Osteoblast (primary cell): ENCODE results near the gene CXCL10. TPM values are rescaled to one million over a fixed set of nuclear protein-coding genes. Genes with fewer than 3 reads are reported as not detected.

Source experiments
- DNase-seq: peaks from one replicate; pipeline ENCODE4 v3.0.0; 2011; ENCODE audit warnings: low spot score, mixed read lengths; ENCODE audit not compliant: insufficient read length; ENCODE audit errors: missing footprints
- H2AFZ ChIP-seq: 2 replicates; pipeline ENCODE4 v1.6.0; 2011; ENCODE audit warnings: mild to moderate bottlenecking, low read length
- H3K27ac ChIP-seq: 2 replicates; pipeline ENCODE4 v1.5.1; 2011; ENCODE audit warnings: mild to moderate bottlenecking, low read depth, low read length, moderate library complexity
- H3K27me3 ChIP-seq: 2 replicates; pipeline ENCODE4 v1.6.0; 2012; ENCODE audit warnings: mild to moderate bottlenecking, control low read depth, inconsistent platforms, low read length, moderate library complexity; ENCODE audit not compliant: insufficient read depth
- H3K36me3 ChIP-seq: 2 replicates; pipeline ENCODE4 v1.5.1; 2011; ENCODE audit warnings: mild to moderate bottlenecking, low read length, control low read depth, moderate library complexity; ENCODE audit not compliant: insufficient read depth
- H3K4me1 ChIP-seq: 2 replicates; pipeline ENCODE4 v1.5.1; 2011; ENCODE audit warnings: mild to moderate bottlenecking, low read length, control low read depth, moderate library complexity; ENCODE audit not compliant: insufficient read depth
- H3K4me2 ChIP-seq: 2 replicates; pipeline ENCODE4 v1.6.0; 2011; ENCODE audit warnings: mild to moderate bottlenecking, low read length; ENCODE audit not compliant: insufficient read depth
- H3K4me3 ChIP-seq: fragments of 200-600 bp; sonication (generic); 3 replicates; pipeline ENCODE4 v1.5.1; 2012; ENCODE audit warnings: mild to moderate bottlenecking, low read length, inconsistent platforms; ENCODE audit not compliant: insufficient read depth
- H3K79me2 ChIP-seq: 2 replicates; pipeline ENCODE4 v1.6.0; 2012; ENCODE audit warnings: mild to moderate bottlenecking, low read length, control low read depth, inconsistent platforms; ENCODE audit not compliant: insufficient read depth
- H3K9me3 ChIP-seq: 2 replicates; pipeline ENCODE4 v1.5.1; 2011; ENCODE audit warnings: low read depth, low read length, control low read depth
- H4K20me1 ChIP-seq: 2 replicates; pipeline ENCODE4 v1.6.0; 2012; ENCODE audit warnings: mild to moderate bottlenecking, low read length, control low read depth; ENCODE audit not compliant: insufficient read depth
- total RNA-seq: library from RNA; depleted of rRNA; stranded (reverse); fragments of >200 nt; gene quantifications from 2 replicates; pipeline ENCODE4 v1.2.3, GENCODE V29; 2012
- TF ChIP-seq, protein P1 (sequence below): IDR thresholded peaks from 2 replicates; pipeline ENCODE4 v1.5.1; 2011; ENCODE audit warnings: mild to moderate bottlenecking, low read depth, low read length, moderate library complexity; ENCODE audit errors: extremely low read depth

The CXCL10 gene
- total RNA-seq = not detected in 2 replicates

DNA sequence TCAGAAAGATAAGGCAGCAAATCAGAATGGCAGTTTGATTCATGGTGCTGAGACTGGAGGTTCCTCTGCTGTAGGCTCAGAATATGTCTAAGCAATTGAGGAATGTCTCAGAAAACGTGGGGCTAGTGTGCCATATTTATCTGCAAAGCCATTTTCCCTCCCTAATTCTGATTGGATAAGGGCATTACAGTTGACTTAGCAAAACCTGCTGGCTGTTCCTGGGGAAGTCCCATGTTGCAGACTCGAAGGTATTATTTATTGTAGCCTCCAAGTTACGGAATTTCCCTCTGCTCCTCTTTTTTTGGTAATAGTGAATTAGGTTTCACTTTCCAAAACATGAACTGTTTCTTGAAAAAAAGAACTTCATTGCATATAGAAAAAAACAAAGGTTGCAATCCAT, at the start of gene CXCL10:
Gene CXCL10, minus strand, starts transcription at position 109 of the 400 bp plus-strand sequence. Its CDS starts 66 bp downstream, at position 43.
- no peak within 1 kb of the TSS for H3K27ac ChIP-seq
- no peak for DNase-seq
- peaks cover 24% of the 10 kb centered on the region for H3K27me3 ChIP-seq
- H3K4me1 ChIP-seq = no peaks in the 10 kb centered on the region
- H2AFZ ChIP-seq = no peak within 1 kb of the TSS
- no peaks in the 10 kb centered on the region for H4K20me1 ChIP-seq
- H3K9me3 ChIP-seq = no peaks in the 10 kb centered on the region
- no peak within 1 kb of the TSS for H3K4me2 ChIP-seq
- no peak within 1 kb of the TSS for H3K4me3 ChIP-seq
- H3K79me2 ChIP-seq = no peaks in the 10 kb centered on the region
- H3K36me3 ChIP-seq = no peaks in the 10 kb centered on the region
- TF ChIP-seq, protein P1, sequence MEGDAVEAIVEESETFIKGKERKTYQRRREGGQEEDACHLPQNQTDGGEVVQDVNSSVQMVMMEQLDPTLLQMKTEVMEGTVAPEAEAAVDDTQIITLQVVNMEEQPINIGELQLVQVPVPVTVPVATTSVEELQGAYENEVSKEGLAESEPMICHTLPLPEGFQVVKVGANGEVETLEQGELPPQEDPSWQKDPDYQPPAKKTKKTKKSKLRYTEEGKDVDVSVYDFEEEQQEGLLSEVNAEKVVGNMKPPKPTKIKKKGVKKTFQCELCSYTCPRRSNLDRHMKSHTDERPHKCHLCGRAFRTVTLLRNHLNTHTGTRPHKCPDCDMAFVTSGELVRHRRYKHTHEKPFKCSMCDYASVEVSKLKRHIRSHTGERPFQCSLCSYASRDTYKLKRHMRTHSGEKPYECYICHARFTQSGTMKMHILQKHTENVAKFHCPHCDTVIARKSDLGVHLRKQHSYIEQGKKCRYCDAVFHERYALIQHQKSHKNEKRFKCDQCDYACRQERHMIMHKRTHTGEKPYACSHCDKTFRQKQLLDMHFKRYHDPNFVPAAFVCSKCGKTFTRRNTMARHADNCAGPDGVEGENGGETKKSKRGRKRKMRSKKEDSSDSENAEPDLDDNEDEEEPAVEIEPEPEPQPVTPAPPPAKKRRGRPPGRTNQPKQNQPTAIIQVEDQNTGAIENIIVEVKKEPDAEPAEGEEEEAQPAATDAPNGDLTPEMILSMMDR = no peak

DNA sequence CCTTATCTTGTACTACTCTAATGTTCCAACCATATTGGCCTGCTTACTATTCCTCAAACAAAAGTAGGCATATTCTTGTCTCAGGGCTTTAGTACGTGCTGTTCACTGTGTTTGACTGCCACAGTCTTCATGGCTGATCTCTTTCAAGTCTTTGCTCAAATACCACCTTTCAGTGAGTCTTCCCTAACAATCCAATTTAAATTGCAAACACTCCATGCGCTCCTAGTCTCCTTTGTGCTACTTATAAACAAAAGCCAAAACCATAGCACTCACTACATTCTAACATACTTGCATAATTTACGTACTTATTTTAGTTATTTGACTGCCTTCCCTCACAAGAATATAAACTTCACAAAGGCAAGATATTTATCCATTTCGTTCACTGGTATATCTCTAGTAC, 49.5 kb upstream of the CXCL10 start:
- H2AFZ ChIP-seq = no peak overlapping the region
- no peak for DNase-seq
- H3K4me1 ChIP-seq = no peaks in the 10 kb centered on the region
- H3K27me3 ChIP-seq = no peaks in the 10 kb centered on the region
- H4K20me1 ChIP-seq = no peaks in the 10 kb centered on the region
- no peaks in the 10 kb centered on the region for H3K79me2 ChIP-seq
- TF ChIP-seq, protein P1 = no peak
- no peak overlapping the region for H3K27ac ChIP-seq
- no peak overlapping the region for H3K4me2 ChIP-seq
- H3K4me3 ChIP-seq = no peak overlapping the region
- H3K9me3 ChIP-seq = no peaks in the 10 kb centered on the region
- no peaks in the 10 kb centered on the region for H3K36me3 ChIP-seq

DNA sequence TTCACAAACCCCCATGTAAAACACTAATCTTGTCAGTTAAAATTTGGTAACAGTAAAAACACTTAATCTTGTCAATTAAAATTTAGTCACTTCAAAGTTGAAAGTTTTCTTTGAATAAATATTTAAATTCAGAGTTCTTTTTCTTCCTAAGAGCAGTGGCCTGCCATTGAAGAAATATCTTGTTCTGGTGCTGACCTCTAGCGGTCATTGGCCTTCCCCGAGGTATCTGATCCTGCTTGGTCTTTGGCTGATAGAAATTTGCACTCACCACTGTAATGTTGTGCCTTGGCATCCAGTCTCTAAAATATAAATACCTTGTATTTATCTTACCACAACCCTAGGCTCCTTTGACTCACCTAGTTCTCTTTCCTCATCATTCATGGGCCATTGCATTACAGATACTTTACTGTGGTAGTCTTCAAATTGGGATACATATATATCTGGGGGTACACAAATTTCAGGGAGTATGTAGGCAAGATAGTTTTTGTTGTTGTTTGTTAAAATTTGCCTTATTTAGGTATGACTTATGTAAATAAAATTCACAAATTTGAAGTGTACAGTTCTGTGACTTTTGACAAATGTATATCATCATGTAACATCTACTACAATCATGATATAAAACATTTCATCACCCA, 44.5 kb upstream of the CXCL10 start:
- Histone ChIP-seq H3K27me3 (no peaks in the 10 kb centered on the region), H3K79me2 (no peaks in the 10 kb centered on the region), H3K4me1 (no peaks in the 10 kb centered on the region), H3K4me3 (no peak overlapping the region), H4K20me1 (no peaks in the 10 kb centered on the region), H2AFZ (no peak overlapping the region), H3K27ac (no peak overlapping the region), H3K36me3 (no peaks in the 10 kb centered on the region), H3K4me2 (no peak overlapping the region), H3K9me3 (no peaks in the 10 kb centered on the region)
- TF ChIP-seq, protein P1 = peak; percentile 92
- peak; percentile 63 for DNase-seq

DNA sequence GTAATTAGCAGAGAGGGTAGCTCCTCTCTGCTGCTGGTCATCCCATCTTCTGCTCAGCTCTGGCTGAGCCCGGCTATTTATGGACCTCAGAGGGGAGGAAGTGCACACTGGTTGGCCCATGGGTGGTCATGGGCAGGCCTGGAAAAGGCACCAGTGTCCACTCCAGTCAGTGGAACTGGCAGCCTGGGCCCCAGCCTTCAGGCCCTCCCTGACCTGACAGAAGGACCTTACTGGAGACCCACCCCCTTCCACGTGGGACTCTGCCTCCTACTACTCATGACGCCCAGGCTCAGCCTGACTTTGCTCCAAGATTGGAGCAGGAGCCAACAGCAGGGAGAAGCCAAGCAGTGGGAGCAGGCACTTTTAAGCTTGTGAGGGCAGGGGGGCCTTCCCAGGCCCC, 43.2 kb upstream of the CXCL10 start:
- H3K4me3 ChIP-seq = no peak overlapping the region
- no peaks in the 10 kb centered on the region for H3K36me3 ChIP-seq
- peaks cover 4% of the 10 kb centered on the region for H3K27me3 ChIP-seq
- H3K4me1 ChIP-seq = no peaks in the 10 kb centered on the region
- no peak overlapping the region for H3K27ac ChIP-seq
- no peaks in the 10 kb centered on the region for H3K79me2 ChIP-seq
- no peak for DNase-seq
- H4K20me1 ChIP-seq = no peaks in the 10 kb centered on the region
- no peaks in the 10 kb centered on the region for H3K9me3 ChIP-seq
- TF ChIP-seq, protein P1 = no peak
- H3K4me2 ChIP-seq = no peak overlapping the region
- no peak overlapping the region for H2AFZ ChIP-seq
